ENCODE measurements around the gene ARPC1A. TPM values are rescaled to one million over a fixed set of nuclear protein-coding genes. Genes with fewer than 3 reads are reported as not detected.

The ARPC1A gene
- total RNA-seq, 4 donors from 2014 or later, result 103 to 137 (median 124) TPM

GRCh38 chr7:99363286-99363685 lies 37.6 kb downstream of the ARPC1A start:
- ATAC-seq (ENCODE audit: low FRiP score), result no peak
- no peak for TF ChIP-seq CTCF (IDR thresholded peaks at IDR 0.05)
- DNase-seq (ENCODE audit: low spot score), result no peak

- TF ChIP-seq CTCF (IDR thresholded peaks at IDR 0.05), result no peak
- DNase-seq (ENCODE audit: low spot score) (no peak), ATAC-seq (ENCODE audit: low FRiP score) (peak; percentile 41)
Measured at GRCh38 chr7:99365318-99366141, 39.8 kb downstream of the ARPC1A start.

- TF ChIP-seq CTCF (IDR thresholded peaks at IDR 0.05), result no peak
- DNase-seq (ENCODE audit: low spot score), result no peak
- ATAC-seq (ENCODE audit: low FRiP score), result no peak
Measured at GRCh38 chr7:99366646-99367045, 40.9 kb downstream of the ARPC1A start.

- no peak for TF ChIP-seq CTCF (IDR thresholded peaks at IDR 0.05)
- DNase-seq (ENCODE audit: low spot score) (no peak), ATAC-seq (ENCODE audit: low FRiP score) (no peak)
Measured at GRCh38 chr7:99368750-99369389, 43.2 kb downstream of the ARPC1A start.

- DNase-seq (ENCODE audit: low spot score) (no peak), ATAC-seq (ENCODE audit: low FRiP score) (no peak)
- TF ChIP-seq CTCF (IDR thresholded peaks at IDR 0.05), result no peak
Measured at GRCh38 chr7:99369767-99370391, 44.2 kb downstream of the ARPC1A start.

GRCh38 chr7:99371376-99371920 lies 45.8 kb downstream of the ARPC1A start:
- ATAC-seq (ENCODE audit: low FRiP score) (no peak), DNase-seq (ENCODE audit: low spot score) (no peak)
- TF ChIP-seq CTCF (IDR thresholded peaks at IDR 0.05), result no peak

All from omental fat pad (tissue), 4 donors.